SK-N-SH treated with all-trans-retinoic acid at 6 μM for 48 hours (cell line): ENCODE data around the gene ZHX3.

Source experiments
- ATAC-seq: fragments of 200-7000 bp; cut with Tn5 transposase; 3 replicates; pipeline ENCODE4 v1.9.1; 2020; ENCODE audit warnings: mild to moderate bottlenecking, moderate library complexity
- ARNTL ChIP-seq: fragments of 450-650 bp; formaldehyde crosslinking; IDR thresholded peaks from 2 replicates; pipeline ENCODE4 v1.5.0; 2020; ENCODE audit warnings: low read depth, mild to moderate bottlenecking, moderate library complexity, borderline replicate concordance
- BACH2 ChIP-seq: fragments of 250-450 bp; sonication (Bioruptor Pico); IDR thresholded peaks from 2 replicates; pipeline ENCODE4 v1.9.0; 2021; ENCODE audit warnings: mild to moderate bottlenecking, borderline replicate concordance
- CSDC2 ChIP-seq: fragments of 250-450 bp; sonication (Bioruptor Pico); IDR thresholded peaks from 2 replicates; pipeline ENCODE4 v1.5.0; 2020; ENCODE audit warnings: mild to moderate bottlenecking, moderate library complexity
- ESRRG ChIP-seq: fragments of 250-450 bp; sonication (Bioruptor Pico); IDR thresholded peaks from 2 replicates; pipeline ENCODE4 v1.6.1; 2021; ENCODE audit warnings: mild to moderate bottlenecking
- GLIS3 ChIP-seq: fragments of 250-450 bp; sonication (Bioruptor Pico); IDR thresholded peaks from 2 replicates; pipeline ENCODE4 v1.5.0; 2020; ENCODE audit warnings: mild to moderate bottlenecking, moderate library complexity
- ISL1 ChIP-seq: fragments of 250-450 bp; sonication (Bioruptor Pico); IDR thresholded peaks from 2 replicates; pipeline ENCODE4 v2.1.2; 2022; ENCODE audit warnings: mild to moderate bottlenecking, moderate library complexity
- OSR1 ChIP-seq: fragments of 250-450 bp; sonication (Bioruptor Pico); IDR thresholded peaks from 2 replicates; pipeline ENCODE4 v1.8.0; 2022; ENCODE audit warnings: moderate library complexity, mild to moderate bottlenecking, inconsistent platforms
- RARB ChIP-seq: fragments of 250-450 bp; sonication (Bioruptor Pico); IDR thresholded peaks from 2 replicates; pipeline ENCODE4 v1.8.0; 2021; ENCODE audit warnings: mild to moderate bottlenecking, moderate library complexity
- SNAI2 ChIP-seq: fragments of 250-450 bp; sonication (Bioruptor Pico); IDR thresholded peaks from 2 replicates; pipeline ENCODE4 v1.5.0; 2020; ENCODE audit warnings: mild to moderate bottlenecking, moderate library complexity
- TCF4 ChIP-seq: fragments of 250-450 bp; sonication (Bioruptor Pico); IDR thresholded peaks from 2 replicates; pipeline ENCODE4 v1.8.0; 2021; ENCODE audit warnings: mild to moderate bottlenecking, moderate library complexity, borderline replicate concordance
- TOX ChIP-seq: fragments of 250-450 bp; sonication (Bioruptor Pico); IDR thresholded peaks from 2 replicates; pipeline ENCODE4 v1.8.0; 2021; ENCODE audit warnings: mild to moderate bottlenecking, moderate library complexity, borderline replicate concordance
- ZC3H10 ChIP-seq: fragments of 250-450 bp; sonication (Bioruptor Pico); IDR thresholded peaks from 2 replicates; pipeline ENCODE4 v1.5.1; 2021; ENCODE audit warnings: mild to moderate bottlenecking, moderate library complexity
- ZFP3 ChIP-seq: fragments of 250-450 bp; sonication (Bioruptor Pico); IDR thresholded peaks from 2 replicates; pipeline ENCODE4 v1.5.0; 2020; ENCODE audit warnings: mild to moderate bottlenecking, moderate library complexity
- ZFP30 ChIP-seq: fragments of 450-650 bp; formaldehyde crosslinking; IDR thresholded peaks from 2 replicates; pipeline ENCODE4 v1.5.0; 2022; ENCODE audit warnings: mild to moderate bottlenecking, moderate library complexity
- ZNF565 ChIP-seq: fragments of 450-650 bp; formaldehyde crosslinking; conservative IDR thresholded peaks from 2 replicates; pipeline ENCODE4 v1.5.0; 2020; ENCODE audit warnings: low read depth, mild to moderate bottlenecking, moderate library complexity
- ZNF70 ChIP-seq: fragments of 450-650 bp; formaldehyde crosslinking; IDR thresholded peaks from 2 replicates; pipeline ENCODE4 v1.5.0; 2020; ENCODE audit warnings: mild to moderate bottlenecking, moderate library complexity
- ZNF8 ChIP-seq: fragments of 450-650 bp; formaldehyde crosslinking; IDR thresholded peaks from 2 replicates; pipeline ENCODE4 v1.5.0; 2020; ENCODE audit warnings: mild to moderate bottlenecking, moderate library complexity
- TF ChIP-seq, protein P1 (sequence below): fragments of 250-450 bp; sonication (Bioruptor Pico); IDR thresholded peaks from 2 replicates; pipeline ENCODE4 v1.8.0; 2021; ENCODE audit warnings: low read depth, mild to moderate bottlenecking, moderate library complexity, borderline replicate concordance
- TF ChIP-seq, protein P2 (sequence below): fragments of 250-450 bp; sonication (Bioruptor Pico); IDR thresholded peaks from 2 replicates; pipeline ENCODE4 v1.8.0; 2020; ENCODE audit warnings: mild to moderate bottlenecking, moderate library complexity, borderline replicate concordance
- TF ChIP-seq, protein P3 (sequence below): fragments of 250-450 bp; sonication (Bioruptor Pico); IDR thresholded peaks from 2 replicates; pipeline ENCODE4 v1.5.0; 2020; ENCODE audit warnings: mild to moderate bottlenecking, moderate library complexity

Gene ZHX3

DNA sequence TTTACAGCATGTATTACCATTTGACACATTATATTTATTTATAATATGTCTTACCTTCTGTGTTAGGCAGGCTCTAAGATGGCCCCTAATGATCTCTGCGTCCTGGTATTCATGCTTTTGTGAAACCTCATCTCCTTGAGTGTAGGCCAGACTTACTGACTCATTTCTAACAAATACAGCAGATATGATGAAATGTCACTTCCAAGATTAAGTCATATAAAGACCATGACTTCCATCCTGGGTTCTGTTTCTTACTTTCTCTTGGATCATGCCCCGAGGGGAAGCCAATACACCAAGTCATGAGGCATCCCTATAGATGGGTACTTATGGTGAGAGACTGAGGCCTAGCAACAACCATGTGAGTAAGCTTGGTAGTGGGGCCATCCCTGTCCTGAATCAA, 30.2 kb downstream of the ZHX3 start:
- no peak for ATAC-seq
- TF ChIP-seq, protein P1, sequence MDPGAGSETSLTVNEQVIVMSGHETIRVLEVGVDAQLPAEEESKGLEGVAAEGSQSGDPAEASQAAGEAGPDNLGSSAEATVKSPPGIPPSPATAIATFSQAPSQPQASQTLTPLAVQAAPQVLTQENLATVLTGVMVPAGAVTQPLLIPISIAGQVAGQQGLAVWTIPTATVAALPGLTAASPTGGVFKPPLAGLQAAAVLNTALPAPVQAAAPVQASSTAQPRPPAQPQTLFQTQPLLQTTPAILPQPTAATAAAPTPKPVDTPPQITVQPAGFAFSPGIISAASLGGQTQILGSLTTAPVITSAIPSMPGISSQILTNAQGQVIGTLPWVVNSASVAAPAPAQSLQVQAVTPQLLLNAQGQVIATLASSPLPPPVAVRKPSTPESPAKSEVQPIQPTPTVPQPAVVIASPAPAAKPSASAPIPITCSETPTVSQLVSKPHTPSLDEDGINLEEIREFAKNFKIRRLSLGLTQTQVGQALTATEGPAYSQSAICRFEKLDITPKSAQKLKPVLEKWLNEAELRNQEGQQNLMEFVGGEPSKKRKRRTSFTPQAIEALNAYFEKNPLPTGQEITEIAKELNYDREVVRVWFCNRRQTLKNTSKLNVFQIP (CRISPR knock-in tag), result no peak
- TF ChIP-seq ISL1 (CRISPR knock-in tag) (no peak), SNAI2 (CRISPR knock-in tag) (no peak), TOX (CRISPR knock-in tag) (no peak), CSDC2 (CRISPR knock-in tag) (no peak), GLIS3 (CRISPR knock-in tag) (no peak), ESRRG (CRISPR knock-in tag) (no peak)
- TF ChIP-seq, all 23 proteins: peak for 0

DNA sequence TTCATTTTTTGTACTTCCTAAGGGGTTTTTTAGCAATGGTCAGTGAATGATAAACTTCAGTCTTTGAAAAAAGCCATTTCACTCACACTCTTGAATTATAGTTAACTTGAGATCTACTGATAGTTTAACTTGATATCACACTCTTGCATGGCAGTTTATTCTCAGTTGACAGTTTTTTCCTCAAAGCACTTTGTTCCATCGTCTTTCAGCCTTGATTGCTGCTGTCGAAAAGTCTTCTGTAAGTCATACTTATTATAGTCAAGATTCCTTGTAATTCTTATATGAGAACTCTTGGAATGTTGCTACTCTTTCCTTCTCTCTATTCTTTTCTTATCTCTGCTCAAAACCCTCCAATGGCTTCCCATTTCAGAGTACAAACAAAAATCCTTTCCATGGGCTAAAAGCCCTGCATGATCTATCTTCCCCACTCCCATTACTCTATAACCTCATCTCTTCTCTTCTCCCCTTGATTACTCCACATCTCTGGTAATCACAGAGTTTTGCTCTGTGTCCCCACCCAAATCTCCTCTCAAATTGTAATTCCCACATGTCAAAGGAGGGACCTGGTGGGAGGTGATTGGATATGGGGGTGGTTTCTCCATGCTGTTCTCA, 31.2 kb downstream of the ZHX3 start:
- no peak for ATAC-seq
- TF ChIP-seq TCF4 (CRISPR knock-in tag) (no peak), OSR1 (CRISPR knock-in tag) (no peak), ZNF70 (CRISPR knock-in tag) (no peak)

DNA sequence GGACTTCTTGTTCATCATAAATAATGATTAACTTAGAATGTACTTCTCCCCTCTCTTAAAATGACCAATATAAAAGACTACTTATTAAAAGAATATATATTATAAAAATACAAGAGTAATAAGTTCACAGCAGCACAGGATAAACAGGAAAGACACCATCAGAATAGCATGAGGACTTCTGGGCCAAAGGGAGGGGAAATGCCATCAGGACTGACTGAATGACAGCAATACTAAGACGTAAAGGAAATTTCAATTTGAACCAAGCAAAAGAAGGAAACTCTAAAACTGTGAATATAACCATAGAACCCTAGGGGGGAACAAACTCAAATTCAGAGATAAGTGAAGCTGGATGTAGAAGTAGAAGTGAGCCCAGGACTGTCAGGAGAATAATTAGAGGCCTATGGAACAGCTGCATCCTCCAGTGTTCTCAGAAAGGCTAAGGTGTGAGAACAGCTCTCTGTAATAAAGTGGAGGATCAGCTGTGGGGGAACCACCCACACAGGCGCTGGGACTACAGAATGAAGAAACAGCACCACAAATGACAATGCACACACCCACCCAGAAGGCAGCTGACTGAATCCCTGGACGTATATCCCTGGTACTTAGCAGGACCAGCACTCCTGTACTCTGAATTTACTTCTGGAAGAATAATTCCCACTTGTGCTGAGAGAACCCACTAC, 37.8 kb downstream of the ZHX3 start:
- ATAC-seq, result no peak
- no peak for TF ChIP-seq ARNTL (CRISPR knock-in tag)

DNA sequence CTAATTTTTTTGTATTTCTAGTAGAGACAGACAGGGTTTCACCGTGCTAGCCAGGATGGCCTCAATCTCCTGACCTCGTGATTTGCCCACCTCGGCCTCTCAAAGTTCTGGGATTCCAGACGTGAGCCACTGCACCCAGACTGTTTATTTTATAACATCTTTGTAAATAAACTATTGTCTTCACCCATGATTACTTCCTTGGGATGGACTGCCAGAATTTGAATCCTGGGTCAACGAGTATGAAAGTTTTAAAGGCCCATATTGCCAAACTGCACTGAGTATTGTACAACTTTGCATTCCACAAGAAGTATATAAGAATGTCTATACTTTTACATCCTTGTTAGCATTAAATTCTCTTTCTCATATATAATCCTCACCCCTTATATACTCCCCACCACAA, 38.6 kb downstream of the ZHX3 start:
- ATAC-seq, result no peak

DNA sequence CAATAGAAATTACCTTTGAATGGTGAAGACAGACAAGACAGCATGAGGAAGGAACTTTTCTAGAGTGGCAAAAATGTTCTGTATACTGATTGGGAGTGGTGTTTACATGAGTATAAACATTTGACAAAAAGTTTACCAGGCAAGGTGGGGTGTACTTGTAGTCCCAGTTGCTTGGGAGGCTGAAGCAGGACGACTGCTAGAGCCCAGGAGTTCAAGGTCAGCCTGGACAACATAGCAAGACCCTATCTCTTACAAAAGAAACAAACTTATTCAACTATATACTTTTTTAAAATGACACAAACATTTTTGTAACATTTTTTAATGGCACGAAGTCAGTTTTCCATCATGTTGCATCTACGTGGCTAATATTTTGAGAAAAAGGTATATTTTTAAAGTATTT, 40.5 kb downstream of the ZHX3 start:
- no peak for TF ChIP-seq ZC3H10 (CRISPR knock-in tag)
- no peak for TF ChIP-seq SNAI2 (CRISPR knock-in tag)
- no peak for TF ChIP-seq BACH2 (CRISPR knock-in tag)
- no peak for TF ChIP-seq TCF4 (CRISPR knock-in tag)
- TF ChIP-seq, protein P1 (CRISPR knock-in tag), result no peak
- no peak for TF ChIP-seq ZNF8
- TF ChIP-seq ZFP3 (CRISPR knock-in tag), result no peak
- TF ChIP-seq, protein P2, sequence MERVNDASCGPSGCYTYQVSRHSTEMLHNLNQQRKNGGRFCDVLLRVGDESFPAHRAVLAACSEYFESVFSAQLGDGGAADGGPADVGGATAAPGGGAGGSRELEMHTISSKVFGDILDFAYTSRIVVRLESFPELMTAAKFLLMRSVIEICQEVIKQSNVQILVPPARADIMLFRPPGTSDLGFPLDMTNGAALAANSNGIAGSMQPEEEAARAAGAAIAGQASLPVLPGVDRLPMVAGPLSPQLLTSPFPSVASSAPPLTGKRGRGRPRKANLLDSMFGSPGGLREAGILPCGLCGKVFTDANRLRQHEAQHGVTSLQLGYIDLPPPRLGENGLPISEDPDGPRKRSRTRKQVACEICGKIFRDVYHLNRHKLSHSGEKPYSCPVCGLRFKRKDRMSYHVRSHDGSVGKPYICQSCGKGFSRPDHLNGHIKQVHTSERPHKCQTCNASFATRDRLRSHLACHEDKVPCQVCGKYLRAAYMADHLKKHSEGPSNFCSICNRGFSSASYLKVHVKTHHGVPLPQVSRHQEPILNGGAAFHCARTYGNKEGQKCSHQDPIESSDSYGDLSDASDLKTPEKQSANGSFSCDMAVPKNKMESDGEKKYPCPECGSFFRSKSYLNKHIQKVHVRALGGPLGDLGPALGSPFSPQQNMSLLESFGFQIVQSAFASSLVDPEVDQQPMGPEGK (CRISPR knock-in tag), result no peak
- TF ChIP-seq ISL1 (CRISPR knock-in tag), result no peak
- TF ChIP-seq, protein P3, sequence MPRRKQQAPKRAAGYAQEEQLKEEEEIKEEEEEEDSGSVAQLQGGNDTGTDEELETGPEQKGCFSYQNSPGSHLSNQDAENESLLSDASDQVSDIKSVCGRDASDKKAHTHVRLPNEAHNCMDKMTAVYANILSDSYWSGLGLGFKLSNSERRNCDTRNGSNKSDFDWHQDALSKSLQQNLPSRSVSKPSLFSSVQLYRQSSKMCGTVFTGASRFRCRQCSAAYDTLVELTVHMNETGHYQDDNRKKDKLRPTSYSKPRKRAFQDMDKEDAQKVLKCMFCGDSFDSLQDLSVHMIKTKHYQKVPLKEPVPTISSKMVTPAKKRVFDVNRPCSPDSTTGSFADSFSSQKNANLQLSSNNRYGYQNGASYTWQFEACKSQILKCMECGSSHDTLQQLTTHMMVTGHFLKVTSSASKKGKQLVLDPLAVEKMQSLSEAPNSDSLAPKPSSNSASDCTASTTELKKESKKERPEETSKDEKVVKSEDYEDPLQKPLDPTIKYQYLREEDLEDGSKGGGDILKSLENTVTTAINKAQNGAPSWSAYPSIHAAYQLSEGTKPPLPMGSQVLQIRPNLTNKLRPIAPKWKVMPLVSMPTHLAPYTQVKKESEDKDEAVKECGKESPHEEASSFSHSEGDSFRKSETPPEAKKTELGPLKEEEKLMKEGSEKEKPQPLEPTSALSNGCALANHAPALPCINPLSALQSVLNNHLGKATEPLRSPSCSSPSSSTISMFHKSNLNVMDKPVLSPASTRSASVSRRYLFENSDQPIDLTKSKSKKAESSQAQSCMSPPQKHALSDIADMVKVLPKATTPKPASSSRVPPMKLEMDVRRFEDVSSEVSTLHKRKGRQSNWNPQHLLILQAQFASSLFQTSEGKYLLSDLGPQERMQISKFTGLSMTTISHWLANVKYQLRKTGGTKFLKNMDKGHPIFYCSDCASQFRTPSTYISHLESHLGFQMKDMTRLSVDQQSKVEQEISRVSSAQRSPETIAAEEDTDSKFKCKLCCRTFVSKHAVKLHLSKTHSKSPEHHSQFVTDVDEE, result no peak
- TF ChIP-seq ZNF565, result no peak
- no peak for TF ChIP-seq ZNF70 (CRISPR knock-in tag)
- no peak for TF ChIP-seq TOX (CRISPR knock-in tag)
- no peak for TF ChIP-seq ZFP30 (CRISPR knock-in tag)
- no peak for ATAC-seq

More for the DNA sequence above, 38.6 kb downstream of the ZHX3 start:
- TF ChIP-seq ESRRG (CRISPR knock-in tag) (no peak), RARB (CRISPR knock-in tag) (no peak), SNAI2 (CRISPR knock-in tag) (no peak)
- TF ChIP-seq, all 23 proteins: peak for 0
